GM21619 (cell line): ENCODE data around the gene SLC2A11.
"Not testable (repeated sequence)": the region's sequence is repeated elsewhere in the genome, so short reads cannot be mapped to it uniquely, and the experiment has no call there.

ENCODE experiments used
- ATAC-seq: cut with Tn5 transposase; IDR thresholded peaks from one replicate; pipeline ENCODE4 v1.9.1; 2021; ENCODE audit not compliant: unreplicated experiment

Gene SLC2A11

GRCh38 chr22:23888615-23889401, 31.1 kb downstream of the SLC2A11 start:
- no peak for ATAC-seq

- ATAC-seq: no peak
These were observed 31.9 kb downstream of the SLC2A11 start for GRCh38 chr22:23889620-23890019.

- ATAC-seq: no peak
These were observed 34.1 kb downstream of the SLC2A11 start for GRCh38 chr22:23891726-23892125.

DNA sequence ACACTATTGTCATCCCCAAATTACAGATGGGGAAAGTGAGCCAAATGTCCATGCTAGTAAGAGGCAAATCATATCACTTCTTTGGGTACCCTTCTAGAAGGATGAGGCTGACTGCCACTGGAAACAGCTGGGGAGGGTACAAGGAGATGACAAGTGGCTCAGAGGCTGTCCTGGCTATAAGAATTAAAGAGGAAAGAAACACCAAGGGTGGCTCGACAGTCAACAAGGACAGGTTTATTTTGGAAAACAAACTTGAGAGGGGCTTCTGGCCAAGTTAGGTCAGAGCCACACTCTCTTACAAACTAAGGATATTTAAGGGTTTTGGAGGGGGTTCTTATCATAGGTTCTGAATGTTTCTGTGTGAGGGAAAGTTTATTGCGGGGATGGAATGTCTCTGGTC, 34.5 kb downstream of the SLC2A11 start:
- no peak for ATAC-seq

DNA sequence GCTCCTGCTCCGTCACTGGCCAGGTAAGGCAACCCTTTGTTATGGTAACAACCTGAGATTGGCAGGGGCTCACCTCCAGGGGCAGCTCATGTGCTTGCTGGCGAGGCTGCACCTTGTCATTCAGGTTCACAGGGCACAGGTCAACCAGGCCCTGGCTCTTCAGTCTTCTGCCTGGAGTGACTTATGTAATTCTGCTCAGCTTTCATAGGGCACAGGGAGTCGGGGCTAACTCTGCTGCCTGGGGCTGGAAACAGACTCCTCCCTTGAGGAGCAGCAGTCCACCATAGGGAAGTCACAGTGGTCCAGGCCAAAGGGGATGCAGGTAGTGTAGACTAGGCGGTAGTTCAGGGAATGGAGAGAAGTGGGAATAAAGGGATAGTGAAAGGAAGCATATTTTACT, 35.0 kb downstream of the SLC2A11 start:
- ATAC-seq: no peak

- ATAC-seq: no peak
These were observed 35.7 kb downstream of the SLC2A11 start for GRCh38 chr22:23893121-23893944.

- peak; percentile 80 for ATAC-seq
These were observed 36.5 kb downstream of the SLC2A11 start, which contains the start of gene MIF for GRCh38 chr22:23893945-23894709. Gene MIF (plus strand): TSS chr22:23894383. CDS start chr22:23894475, 92 bp downstream.

DNA sequence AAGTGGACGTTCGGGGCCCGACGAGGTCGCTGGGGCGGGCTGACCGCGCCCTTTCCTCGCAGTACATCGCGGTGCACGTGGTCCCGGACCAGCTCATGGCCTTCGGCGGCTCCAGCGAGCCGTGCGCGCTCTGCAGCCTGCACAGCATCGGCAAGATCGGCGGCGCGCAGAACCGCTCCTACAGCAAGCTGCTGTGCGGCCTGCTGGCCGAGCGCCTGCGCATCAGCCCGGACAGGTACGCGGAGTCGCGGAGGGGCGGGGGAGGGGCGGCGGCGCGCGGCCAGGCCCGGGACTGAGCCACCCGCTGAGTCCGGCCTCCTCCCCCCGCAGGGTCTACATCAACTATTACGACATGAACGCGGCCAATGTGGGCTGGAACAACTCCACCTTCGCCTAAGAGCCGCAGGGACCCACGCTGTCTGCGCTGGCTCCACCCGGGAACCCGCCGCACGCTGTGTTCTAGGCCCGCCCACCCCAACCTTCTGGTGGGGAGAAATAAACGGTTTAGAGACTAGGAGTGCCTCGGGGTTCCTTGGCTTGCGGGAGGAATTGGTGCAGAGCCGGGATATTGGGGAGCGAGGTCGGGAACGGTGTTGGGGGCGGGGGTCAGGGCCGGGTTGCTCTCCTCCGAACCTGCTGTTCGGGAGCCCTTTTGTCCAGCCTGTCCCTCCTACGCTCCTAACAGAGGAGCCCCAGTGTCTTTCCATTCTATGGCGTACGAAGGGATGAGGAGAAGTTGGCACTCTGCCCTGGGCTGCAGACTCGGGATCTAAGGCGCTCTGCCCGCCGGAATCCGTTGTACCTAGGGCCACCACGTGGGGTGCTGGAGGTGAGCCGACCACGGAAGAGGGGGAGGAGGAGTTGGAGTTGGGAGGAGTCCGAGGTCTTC, 37.3 kb downstream of the SLC2A11 start:
- peak; percentile 20 for ATAC-seq

DNA sequence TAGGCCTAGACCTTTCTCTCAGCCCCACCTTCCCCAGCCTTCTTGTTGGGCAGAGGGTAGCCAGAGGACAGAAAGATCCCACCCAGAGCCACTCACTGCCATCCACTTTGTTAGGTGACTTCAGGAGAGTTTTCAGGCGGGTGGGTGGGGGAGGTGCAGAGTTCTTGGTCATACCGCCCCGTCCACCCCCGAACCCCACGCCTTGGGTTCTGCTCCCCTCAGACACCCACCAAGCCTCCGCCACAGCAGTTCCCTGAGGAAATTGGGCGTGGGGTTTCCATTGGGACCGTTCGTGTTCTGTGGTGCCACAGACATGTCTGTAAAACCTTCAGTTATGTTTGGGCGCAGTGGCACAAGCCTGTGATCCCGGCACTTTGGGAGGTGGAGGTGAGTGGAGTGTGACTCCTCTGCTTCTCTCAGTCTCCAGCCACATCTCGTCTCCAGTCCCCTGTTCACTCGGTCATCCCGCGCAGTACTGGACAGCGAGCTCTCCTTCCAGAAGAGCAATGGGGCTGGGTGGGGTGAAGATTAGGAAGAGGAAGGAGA, 38.0 kb downstream of the SLC2A11 start:
- ATAC-seq: no peak

DNA sequence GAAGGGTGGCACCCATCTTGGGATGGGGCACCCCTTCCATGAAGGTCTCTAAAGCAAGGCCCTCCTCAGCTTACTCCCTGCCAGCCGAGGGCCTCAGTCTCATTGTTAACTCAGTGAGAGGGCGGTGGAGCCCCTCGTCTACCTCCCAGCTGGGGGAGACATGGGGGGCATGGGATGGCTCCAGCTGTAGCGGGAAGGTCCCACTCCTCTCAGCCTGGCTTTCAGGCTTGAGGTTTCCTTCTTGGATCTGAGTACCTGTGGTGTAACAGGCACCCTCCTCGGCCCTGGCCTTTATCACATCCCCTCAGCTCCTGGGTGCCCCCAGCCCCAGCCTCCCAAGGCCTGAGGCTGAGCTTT, 38.5 kb downstream of the SLC2A11 start:
- ATAC-seq: no peak

DNA sequence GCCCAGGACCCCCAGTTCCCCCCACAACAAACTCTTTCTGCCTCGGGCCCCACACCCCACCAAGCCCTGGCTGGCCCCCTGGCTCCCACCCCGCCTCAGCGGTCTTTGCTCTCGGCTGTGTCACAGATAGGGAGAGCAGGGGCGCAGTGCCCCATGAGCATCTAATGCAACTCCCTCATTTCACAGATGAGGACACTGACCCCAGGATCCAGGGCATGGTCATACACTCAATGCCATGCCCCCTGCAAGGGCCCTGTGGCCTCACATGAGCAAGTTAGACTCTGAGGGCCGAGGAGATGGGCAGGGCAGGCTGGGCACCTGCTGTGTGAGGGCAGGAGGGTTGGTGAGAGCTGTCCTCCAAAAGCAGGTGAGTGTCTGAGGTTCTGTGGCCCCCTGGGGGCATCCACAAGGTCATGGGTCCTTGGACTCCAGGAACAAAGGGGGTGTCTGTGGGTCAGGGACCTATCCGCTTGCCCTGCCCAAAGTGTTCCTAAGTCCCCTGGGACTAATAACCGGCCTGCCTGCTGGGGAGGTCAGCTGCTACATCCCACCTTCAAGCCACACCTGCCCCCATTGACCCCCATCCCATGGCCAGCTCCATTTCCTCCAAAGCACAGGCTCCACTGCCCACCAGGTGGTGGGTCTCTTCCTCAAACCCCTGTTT, 39.0 kb downstream of the SLC2A11 start:
- no peak for ATAC-seq

- no peak for ATAC-seq
These were observed 39.6 kb downstream of the SLC2A11 start for GRCh38 chr22:23897320-23897719.

- no peak for ATAC-seq
These were observed 40.6 kb downstream of the SLC2A11 start for GRCh38 chr22:23898006-23898974.

DNA sequence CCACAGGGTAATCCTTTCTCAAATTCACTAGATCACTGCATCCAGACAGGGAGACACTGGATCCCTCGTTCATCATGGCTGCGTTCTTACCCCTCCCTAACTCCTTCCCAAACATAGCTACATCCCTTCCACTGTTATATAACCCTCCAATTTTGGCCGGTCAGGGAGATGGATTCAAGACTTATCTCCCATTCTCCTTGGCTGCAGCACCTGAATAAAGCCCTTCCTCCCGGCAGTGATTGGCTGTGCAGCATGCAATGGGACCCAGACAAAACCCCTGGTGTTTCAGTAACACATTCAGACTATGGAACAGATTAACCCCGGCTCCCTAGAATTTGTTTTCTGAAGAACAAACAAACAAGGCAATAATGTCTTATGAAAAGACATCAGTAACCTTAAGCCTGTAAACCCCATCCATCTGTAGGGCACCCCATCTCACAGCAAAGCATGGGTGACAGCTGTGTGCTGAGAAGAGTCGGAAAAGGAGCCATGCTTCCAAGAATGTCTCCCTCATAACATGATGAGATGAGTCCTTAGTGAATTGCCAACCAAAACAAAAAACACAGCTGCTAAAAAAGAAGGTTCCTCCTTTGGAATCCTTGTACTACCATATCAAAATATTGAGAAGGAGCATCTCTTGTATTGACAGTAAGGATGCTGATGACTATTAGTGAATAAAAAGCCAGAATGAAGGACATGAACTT, 41.5 kb downstream of the SLC2A11 start:
- ATAC-seq: no peak

DNA sequence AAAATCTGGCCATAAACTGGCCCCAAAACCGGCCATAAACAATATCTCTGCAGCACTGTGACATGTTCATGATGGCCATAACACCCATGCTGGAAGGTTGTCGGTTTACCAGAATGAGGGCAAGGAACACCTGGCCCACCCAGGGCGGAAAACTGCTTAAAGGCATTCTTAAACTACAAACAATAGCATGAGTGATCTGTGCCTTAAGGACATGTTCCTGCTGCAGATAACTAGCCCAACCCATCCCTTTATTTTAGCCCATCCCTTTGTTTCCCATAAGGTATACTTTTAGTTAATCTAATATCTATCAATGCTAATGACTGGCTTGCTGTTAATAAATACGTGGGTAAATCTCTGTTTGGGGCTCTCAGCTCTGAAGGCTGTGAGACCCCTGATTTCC, 42.6 kb downstream of the SLC2A11 start:
- not testable (repeated sequence) for ATAC-seq

- ATAC-seq: no peak
These were observed 43.9 kb downstream of the SLC2A11 start for GRCh38 chr22:23901600-23901999.

DNA sequence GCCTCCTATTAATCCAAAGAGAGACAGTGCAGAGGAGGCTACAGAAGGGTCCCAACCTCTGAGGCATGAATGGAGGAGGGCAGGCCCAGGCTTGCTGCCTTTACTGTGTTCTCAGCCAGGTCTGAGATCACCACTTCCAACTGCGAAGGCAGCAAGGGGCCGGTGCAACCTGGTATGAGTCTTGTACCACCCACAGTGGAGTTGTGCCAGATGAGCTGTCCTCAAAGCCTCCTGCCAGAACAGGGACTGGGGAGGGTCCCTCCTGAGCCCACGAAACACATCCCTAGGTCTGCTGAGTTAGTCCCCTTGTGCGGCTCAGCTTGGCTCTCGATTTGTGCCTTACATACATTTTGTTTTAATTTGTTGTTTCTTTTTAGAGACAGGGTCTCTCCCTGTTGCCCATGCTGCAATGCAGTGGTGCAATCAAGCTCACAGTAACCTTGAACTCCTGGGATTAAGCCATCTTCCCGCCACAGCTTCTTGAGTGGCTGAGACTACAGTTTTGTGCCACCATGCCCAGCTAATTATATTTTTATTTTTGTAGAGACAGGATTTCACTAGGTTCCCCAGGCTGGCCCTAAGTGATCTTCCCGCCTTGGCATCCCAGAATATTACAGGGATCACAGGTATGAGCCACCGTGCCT, 45.8 kb downstream of the SLC2A11 start:
- ATAC-seq: no peak
